HG03064 (cell line): Measurements from ENCODE around the gene IGF2.

ENCODE experiments used
- ATAC-seq: cut with Tn5 transposase; IDR thresholded peaks from one replicate; pipeline ENCODE4 v1.9.1; 2021; ENCODE audit warnings: low read depth; ENCODE audit not compliant: unreplicated experiment

Gene IGF2

DNA sequence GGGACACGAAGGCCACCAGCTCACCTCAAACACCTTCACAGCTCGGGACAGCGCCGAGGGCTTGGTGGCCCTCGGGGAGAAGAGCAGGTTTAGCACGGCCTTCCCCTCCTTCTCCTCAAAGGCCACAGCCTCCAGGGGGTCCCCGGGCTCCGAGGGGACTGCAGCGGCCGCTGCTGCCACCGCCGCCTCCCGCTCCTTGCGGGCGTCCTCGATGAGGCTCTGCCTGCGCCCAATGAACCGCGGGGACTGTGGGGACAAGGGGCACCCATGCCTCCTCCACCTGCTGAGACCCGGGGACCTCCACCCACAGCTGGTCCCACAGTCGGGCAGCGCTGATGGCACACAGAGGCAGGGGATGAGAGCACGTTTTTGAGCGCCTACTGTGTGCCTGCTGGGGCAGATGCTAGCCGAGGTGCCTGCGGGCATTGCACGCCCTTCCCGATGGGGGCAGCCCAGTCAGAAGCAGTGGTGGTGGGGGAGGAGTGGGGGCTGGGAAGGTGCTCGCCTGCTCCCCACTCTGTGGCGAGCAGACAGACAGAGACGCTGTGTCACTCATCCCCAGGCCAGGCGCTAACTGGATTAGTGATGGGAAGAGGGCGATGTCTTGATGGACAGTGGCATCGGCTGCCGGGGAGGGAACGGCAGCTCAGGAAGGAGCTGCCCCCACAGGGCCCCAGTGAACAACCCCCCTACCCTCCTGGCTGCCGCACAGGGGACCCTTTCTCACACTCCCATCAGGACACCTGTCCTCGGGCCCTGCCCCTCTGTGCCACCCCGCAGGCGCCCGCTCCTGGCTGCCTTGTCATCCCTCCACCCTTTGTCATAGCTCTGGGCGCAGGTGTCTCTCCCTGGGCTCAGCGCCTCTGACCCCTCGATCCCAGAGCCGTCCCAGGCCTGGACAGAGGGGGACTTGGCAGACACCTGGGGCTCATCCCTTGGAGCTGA, 30.7 kb upstream of the IGF2 start:
- ATAC-seq, result no peak

DNA sequence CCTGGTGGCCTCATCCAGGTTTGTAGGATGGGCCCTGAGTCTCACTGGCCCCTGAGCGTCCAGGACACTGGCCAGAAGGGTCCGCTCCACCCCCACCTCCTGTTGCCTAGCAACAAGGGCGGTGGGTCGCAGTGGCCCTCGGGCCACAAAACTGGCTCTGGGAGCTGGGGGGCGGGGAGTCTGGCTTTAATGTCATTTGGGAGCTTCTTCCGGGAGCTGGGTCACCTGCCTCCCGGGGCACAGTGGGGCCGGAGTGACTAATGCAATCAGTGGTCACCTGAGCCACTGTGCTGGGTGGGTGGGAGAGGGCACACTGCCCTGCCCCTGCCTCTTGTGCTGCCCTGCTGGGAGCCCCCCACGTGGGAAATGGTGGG, 29.8 kb upstream of the IGF2 start:
- ATAC-seq, result no peak

DNA sequence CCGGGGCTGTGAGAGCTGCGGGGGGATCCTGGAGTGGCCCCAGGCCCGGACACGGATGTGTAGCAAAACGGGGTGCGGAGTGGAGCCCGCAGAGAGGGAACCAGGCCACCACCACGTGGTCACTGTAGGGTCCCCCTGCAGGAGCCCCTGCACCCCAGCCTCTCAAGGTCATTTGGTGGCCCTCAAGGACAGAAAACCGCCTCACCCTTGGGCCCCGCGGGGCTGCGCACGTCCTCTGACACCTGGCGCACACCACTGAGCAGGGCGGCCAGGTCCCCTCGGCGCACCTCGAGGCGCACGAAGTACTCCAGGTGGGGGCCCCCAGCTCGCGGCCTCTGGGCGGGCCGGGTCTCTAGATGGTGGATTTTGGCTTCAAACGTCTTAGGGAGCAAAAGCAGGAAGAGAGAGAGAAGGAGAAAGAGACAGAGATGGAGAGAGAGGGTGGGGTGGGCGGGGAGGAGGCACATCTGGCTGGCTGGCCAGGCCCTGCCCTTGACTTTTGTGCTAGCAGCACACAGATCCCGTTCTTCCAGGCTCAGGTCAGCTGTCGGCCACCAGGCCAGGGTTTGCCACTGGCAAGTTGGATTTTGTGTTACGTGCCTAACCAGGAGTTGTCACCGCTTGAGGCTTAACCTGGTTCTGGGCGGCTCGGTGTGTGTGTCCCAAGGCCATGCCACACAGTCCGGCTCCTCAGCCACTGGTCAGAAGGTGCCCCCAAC, 29.3 kb upstream of the IGF2 start:
- no peak for ATAC-seq

DNA sequence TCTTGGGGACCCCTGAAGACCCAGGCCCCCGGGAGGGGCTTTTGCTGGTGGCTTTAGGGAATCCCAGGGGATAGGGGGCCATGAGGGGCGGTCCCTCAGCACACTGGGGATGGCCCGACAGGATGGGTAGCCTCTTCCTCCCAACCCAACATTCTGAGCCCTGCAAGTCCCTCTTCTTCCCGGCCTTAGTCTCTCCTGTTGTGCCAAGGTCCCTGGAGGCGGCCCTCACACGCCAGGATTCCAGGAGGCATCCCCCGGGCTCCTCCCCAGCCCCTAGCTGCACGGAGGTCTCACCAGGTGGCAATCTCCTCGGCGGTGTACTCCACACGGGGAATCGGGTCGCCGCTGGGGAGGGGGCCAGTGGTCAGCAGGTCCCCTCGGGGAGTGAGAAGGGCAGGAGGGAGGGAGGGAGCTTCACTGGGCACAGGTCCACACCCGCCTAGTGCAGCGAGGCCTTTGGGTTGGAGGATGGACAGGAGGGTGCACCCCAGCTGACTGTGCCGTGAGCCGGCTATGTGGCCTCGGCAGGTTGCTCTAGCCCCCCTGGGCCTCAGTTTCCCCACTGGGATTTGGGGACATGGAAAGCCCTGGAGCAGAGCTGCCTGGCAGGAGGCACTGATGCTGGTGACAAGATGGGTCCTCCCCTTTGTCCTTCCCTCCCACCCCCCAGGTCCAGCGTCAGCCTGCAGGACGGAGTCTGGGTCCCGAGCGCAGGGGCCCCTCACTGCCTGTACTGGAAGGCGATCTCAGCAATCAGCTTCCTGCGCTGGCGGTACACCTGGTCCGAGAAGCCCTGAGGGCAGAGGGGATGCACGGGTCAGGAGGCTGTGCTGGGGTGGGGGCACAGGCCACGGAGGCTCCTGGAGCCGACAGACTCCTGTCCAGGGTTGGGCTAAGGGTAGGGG, 28.2 kb upstream of the IGF2 start:
- ATAC-seq, result no peak

DNA sequence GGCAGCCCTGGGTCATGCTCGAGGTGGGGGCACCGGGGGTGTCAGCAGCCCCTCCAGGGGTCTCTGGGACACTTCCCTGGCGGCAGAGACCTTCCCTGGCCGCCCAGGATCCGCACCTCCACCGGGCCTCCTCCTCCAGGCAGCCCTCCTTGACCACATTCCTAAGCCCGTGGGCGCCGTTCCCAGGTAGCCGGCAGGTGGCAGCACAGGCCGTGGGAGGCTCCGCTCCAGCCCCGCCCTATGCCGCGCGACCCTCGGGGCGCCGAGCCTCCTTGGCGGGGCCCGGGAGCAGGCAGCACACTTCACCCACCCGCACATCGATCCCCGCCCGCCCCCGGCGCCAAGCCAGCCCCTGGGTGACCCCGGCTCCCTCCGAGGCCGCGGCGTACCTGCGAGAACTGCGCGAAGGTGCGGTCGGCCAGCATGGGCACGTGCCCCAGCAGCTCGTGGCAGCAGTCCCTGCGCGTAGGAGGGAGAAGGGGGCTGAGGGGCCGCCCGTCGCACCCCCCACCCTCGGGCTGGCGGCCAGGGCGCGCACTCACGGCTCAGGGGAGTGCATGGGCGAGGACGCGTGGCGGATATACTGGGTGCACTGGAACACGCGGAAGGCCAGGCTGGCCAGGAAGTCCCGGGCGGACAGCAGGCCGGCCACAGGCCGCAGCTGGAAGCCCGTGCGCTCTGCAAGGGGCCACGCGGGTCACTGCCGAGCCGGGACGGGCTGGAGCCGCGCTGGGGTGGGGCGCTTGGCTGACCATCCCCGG, 27.1 kb upstream of the IGF2 start:
- ATAC-seq, result no peak

DNA sequence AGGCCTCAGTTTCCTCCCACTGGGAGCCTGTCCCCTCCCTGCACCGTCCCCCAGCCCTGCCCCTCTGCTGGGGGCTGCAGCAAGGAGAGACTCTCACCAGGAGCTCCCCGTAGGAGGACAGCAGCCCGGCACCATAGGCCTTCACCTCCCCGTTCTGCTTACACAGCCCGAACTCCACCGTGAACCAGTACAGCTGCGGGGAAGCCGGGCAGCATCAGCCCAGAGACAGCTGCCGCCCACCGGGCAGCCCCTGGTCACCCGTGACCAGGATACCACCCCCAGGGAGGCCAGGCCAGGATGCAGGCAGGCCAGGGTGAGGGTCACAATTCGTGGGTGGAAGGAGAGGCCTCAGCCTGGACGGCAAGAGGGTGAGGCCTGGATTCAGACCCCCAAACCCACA, 26.4 kb upstream of the IGF2 start:
- ATAC-seq, result no peak

DNA sequence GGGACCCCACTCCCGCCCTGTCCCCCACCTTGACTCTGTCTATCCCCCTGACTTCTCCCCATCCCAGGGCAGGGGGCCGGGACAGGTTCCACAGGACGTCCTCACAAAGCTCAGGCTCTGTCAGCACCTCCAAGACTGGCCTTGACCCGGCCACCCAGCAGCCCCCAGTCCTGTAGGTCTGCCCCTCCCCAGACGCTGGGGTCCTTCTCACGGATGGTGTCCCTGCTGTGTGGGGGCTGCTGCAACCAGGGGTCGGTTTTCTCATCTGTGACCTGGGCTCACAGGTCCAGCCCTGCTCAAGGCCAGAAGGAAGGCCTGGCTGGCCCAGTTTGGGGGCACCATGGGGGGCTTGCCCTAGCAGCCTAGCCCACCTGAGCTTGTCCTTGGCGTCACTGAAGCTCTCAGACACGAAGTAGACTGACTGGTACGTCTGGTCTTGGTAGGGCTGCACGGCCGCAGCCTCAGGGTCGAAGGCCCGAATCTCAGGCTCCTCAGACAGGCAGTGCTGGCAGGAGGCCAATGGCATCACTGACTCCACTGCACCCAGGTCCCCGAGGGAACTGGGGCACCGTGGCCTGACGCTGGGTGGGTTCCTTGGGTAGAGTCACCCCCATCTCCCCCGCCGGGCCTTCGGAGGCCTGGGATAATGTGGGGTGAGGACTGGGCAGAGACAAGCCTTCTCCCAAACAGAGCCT, 25.8 kb upstream of the IGF2 start:
- ATAC-seq, result no peak

DNA sequence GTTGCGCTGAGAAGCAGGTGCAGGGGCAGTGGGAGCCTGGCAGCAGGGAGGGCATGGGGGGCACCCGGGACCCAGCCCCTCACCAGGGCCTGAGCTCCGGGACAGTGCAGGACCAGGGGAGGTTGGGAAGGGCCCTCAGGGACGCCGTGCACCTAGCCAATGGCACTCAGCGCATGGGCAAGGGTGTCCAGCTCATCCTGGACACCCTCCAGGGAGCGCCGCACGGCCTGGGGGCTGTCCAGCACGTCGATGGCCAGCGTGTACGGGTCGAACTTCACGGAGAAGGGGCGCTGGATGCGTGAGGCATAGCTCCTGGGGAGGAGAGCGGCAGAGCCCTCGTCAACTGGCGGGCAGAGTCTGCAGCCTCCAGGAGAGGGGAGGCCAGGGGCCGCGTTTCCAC, 24.9 kb upstream of the IGF2 start:
- no peak for ATAC-seq

DNA sequence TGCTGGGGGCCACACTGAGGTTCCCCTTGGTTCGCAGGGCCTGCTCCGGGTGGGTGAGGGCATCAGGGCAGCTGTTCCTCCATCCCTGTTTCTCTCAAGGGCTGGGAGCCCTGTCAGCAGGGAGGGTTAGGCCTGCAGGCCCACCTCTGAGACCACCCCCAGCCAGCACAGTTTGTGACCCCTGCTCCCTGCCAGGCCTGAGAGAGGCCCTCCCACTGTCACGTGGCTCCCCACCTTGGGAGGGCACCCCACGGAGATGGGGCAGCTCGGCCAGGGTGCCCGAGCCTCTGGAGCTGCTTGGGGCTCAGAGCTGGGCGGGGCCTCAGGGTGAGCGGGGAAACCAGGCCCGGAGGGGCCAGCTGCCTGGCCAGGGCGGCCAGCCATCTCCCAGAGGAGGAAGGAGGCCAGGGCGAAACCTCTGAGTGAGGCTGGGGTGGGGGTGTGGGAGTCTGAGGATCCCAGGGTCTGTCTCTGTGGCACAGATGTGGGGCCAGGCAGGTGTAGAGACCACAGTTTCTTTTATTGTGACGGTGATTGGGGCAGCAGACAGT, 24.3 kb upstream of the IGF2 start:
- ATAC-seq, result no peak

DNA sequence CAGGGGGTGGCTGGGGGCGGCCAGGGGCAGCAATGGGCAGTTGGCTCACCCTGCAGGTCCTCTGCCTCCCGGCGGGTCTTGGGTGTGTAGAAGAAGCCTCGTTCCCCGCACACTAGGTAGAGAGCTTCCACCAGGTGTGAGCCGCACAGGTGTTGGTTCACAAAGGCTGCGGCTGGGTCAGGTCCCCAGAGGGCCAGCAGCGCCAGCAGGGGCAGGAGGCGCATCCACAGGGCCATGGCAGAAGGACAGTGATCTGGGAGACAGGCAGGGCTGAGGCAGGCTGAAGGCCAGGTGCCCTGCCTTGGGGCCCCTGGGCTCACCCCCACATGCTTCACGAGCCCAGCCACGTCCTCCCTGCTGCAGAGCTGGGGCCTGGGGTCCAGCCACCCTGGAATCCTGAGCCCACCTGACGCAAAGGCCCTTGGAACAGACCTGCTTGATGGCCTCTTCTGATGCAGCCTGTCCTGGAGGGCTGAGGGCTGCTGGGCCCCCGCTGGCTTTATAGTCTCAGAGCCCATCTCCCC, 21.6 kb upstream of the IGF2 start, which contains the start of gene INS:
Gene INS (minus strand): TSS at position 474 of the 524 bp plus-strand sequence. CDS start 238 bp downstream, at position 236.
- ATAC-seq, result no peak

DNA sequence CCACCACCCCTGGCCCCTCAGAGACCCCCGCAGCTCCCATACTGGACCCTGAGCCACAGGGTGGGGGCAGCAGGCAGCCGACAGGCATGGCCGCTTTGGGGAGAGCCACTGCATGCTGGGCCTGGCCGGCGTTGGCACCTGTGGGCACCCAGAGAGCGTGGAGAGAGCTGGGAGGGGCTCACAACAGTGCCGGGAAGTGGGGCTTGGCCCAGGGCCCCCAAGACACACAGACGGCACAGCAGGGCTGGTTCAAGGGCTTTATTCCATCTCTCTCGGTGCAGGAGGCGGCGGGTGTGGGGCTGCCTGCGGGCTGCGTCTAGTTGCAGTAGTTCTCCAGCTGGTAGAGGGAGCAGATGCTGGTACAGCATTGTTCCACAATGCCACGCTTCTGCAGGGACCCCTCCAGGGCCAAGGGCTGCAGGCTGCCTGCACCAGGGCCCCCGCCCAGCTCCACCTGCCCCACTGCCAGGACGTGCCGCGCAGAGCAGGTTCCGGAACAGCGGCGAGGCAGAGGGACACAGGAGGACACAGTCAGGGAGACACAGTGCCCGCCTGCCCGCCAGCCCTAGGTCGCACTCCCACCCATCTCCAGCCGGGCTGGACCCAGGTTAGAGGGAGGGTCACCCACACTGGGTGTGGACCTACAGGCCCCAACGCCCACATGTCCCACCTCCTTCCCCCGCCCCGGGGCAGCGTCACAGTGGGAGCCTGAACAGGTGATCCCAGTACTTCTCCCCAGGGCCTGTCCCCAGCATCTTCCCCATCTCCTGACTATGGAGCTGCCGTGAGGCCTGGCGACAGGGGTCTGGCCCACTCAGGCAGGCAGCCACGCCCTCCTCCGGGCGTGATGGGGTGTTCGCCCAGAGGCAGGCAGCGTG, 20.6 kb upstream of the IGF2 start:
- ATAC-seq, result no peak

DNA sequence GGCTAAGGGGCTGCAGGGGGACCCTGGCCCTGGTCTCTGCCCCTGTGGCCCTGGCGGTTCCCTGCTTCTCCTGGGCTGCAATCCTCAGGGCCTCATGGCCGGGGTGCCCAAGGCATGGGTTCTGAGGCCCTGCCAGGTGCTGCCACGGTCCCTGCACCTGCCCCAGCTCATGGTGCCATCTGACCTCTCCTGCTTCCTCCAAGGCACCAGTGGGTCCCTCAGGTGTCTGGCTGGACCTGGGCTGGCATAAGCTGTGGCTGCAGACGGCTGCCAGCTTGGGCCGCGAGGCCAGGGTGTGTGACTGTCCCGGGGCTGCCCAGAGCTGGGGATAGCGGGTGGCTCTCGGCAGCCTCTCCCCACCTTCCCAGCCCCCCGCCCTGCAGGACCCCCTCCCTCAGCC, 19.8 kb upstream of the IGF2 start:
- no peak for ATAC-seq

DNA sequence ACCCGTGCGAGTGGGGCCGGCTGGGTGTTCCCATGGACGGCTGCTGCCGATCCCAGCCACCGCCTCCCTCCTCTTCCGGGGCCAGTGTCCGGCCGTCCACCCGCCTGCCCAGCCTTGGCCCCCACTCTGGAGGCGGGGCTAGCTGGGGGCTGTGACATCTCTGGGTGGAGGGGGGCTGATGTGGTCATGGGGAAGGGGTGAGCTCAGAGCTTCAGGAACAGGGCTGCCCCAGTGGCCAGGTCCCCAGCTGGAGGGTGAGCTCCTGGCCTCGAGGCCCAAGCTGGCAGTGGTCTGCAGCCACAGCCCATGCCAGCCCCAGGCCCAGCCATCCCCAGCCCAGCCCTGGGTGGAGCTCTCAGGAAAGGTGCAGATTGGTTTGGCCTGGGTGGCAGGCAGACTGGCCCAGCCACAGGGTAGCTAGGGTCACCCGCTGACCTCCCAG, 19.1 kb upstream of the IGF2 start:
- ATAC-seq, result no peak

DNA sequence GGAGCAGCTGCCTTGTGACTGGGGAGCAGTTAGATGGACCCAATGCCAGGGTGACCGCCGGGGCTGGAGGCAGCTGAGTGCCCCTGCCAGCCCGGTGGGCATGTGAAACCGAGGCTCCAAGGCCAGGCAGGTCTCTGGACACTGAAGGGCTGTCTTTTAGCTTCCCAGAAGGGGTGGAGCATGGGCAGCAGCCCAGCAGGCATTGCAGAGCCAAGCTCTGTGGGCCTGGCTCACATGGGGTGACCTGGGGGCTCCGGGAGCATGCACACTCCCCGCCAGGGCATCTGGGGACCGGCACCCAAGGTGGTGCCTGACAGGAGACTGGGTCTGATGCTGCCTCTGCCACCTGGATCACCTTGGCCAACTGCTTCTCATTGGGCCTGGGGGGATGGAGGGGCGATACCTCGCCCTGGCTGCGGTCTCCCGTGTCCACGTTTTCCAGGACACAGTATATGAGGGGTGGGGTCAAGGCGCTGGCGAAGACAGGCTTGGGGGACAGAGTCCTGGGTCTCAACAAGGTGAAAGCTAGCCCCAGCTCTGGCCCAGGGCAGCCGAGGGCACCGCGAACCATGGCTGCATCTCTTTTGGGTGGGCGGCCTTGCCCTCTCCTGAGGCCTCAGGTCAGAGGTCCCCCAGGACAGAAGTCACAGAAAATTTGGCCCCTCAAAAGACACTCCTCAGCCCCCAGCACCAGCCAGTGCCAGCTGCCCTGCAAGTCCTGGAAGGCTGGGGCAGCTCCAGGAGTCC, 18.3 kb upstream of the IGF2 start:
- ATAC-seq, result no peak

DNA sequence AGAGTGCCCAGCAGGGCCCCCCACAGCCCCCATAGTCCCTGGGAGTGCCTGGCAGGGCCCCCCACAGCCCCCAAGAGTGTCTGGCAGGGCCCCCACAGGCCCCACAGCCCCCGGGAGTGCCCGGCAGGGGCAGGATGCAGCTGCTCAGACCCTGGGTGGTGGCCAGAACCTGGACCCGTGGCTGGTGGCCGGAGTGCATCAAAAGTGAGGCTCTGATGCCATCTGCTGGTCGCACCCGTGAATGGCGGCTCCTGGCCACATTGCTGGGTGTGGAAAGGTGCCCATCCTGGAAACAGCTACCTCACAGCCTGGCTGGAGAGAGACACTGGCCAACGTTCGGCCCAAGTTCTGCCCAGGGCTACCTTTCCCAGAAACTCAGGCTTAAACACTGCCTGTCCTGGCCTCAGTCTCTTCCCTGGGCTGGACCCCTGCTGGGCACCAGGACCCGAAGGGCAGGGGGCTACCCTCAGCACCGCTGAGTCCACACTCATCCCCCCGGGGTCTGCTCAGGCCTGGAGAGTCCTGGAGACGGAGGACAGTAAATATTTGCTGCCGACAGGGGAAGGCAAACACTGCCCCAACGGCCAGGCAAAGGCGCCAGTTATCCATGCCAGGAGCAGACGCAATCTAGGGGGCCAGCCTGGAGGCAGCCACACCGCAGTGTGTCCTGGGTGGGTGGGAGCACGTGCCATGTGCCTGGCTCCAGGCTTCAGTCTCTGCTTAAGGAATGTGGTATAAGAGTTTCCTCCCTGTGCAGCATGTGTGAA, 17.4 kb upstream of the IGF2 start:
- ATAC-seq, result no peak

DNA sequence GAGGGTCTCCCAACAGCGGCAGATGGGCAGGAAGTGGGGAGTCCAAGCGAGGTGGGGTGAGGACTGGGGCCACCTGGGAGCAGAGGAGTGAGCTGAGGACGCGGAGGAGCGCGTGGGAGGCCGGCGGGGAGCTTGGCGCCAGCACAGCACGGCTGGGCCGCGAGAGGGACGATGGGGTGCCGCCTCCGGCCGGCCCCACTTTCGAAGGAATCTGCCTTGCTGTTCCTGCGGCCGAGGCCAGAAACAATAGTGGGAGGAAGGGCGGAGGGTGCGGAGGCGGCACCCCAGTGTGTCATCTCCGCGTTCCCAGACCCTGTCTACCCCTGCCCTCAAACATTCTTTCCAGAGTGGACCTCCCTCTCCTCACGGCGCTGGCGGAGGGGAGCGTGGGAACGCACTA, 16.3 kb upstream of the IGF2 start:
- no peak for ATAC-seq

DNA sequence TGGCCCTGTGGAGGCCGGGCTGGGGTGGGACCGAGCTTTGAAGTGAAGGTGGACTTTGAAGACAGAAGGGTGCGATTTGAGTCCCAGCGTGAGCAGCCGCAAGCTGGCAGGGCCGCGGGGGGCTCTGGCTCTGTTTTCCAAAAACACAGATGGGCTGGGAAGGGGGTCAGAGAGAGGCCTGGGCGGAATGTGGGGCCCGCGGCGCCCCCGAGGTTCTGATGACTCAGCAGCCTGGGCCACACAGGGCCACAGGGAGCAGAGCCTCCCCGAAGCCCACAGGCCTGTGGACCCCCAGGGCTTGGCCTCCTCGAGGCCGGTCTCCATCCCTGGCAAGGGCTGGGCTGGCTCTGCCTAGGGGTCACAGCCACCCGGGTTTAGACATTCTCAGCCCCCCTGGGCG, 15.7 kb upstream of the IGF2 start:
- no peak for ATAC-seq
